Activated CD4-positive, alpha-beta T cell treated with anti-CD3 and anti-CD28 coated beads, Interleukin-2, Interleukin-6, amounts not matched to agents 100 ng/mL and 50 ng/mL, durations not matched to agents 16 hours and 8 hours (primary cell): Measurements from ENCODE around the gene EDIL3.
A peak's percentile ranks its signal among the peaks of the same experiment; 100 is the strongest.

Source experiments
- DNase-seq: peaks from one replicate; pipeline ENCODE4 v3.0.0-alpha.2; 2020

EDIL3 gene

DNA sequence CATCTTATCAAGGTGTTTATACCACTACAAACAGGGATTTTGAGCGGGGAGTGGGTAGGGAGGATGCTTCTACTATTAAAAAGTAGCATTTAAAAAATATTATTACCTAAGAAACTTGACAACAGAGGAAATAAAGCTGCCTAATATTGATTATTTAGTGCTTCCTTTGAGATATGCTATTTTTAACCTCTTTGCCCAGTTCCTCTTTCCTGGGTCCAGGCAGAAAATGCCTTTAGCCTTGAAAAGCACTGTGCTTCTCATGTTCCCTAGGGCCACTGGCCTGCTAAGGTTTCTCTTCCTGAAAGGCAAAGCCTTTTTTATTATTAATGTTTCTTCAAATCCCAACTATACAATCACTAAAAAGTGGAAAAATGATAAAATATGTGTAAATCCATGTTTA, 446.8 kb downstream of the EDIL3 start:
- DNase-seq = no peak

DNA sequence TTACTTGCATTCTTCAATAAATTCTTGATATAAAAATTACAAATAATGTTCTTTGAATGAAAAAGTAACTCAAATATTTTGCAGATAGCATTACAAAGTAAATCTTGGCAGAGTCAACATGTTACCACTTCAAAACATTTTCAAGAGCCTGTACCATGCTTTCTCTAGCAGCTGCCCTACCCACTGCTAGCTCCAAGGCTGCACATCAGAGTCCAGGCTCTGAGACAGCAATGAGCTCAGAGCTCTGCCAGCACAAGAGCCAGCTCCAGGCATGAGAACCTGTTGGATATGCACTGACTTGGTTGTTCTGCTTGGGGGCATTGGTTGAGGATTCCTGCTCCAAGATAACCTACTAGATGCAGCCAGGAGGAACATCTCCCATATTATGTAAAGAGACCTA, 452.7 kb downstream of the EDIL3 start:
- DNase-seq = no peak

DNA sequence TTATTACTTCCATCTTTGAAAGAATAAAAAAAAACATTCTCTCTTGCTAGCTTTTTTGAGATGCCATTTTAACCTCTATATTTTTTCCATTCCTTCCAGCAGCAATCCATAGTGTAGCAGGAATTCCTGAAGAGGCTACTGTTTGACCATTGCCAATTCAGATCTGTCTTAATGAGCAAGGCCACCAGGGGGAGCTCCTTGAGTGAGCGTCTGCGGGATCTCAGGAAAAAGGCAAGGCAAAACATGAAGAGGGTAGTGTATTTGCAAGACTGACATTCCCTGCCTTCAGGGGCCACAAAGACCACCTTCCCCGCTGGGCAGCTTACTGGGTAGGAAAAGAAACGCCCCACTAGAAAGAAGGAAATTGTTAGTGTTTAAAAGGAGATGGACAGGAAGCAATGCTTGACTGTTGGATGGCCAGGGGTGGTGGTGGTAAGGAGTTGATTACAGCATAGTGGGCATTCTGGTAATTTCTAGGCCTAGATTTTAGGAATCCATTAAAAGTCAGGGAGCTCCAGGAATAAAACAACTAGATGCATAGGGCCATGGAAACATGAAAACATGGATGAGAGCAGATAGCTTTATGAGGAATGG, 457.4 kb downstream of the EDIL3 start:
- peak; percentile 41 for DNase-seq

DNA sequence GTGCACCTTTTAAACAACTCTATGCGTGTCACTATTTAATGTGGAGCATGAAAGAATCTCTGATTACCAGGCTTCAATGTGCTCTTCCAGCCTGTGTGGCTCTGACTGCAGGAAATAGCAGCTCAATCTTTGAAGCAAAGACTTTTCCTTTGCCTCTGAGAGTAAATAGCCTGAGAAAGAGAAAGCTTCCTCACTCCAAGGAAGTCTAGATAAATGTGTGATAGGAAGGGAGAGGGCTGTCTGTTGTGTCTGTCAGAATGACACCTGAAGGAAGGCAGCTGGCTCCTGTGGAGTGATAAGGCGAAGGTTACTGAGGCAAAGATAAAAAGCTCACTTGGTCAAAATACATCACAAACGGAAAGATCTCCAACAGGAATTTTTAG, 458.7 kb downstream of the EDIL3 start:
- no peak for DNase-seq

DNA sequence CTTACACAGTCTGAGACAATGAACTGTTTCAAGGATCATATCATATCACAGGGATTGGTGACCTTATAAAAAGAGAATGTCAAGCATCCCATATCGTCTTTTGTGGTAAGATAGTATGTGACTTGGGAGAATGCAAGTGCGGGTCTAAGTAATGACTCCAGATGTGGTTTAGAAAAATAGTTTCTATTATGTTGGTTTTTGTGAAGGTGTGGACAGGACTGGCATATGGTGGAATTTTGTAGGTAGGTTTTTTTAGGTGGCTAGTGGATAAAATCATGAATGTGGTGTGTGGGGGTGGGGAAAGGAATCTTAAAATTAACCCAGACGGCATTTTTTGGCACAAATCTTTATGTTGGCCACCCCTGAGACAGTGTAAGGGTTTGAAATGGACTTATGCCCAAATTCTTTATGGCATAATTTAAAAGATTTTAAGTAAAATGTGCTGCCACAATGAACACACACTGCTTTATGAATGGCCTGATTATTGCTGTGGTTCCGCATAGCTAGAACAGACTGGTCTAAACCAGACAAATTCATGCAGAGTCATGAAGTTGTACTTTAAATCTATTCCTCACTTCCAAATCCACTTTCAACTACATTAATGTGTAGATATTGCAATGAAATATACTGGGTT, 459.2 kb downstream of the EDIL3 start:
- DNase-seq = no peak

DNA sequence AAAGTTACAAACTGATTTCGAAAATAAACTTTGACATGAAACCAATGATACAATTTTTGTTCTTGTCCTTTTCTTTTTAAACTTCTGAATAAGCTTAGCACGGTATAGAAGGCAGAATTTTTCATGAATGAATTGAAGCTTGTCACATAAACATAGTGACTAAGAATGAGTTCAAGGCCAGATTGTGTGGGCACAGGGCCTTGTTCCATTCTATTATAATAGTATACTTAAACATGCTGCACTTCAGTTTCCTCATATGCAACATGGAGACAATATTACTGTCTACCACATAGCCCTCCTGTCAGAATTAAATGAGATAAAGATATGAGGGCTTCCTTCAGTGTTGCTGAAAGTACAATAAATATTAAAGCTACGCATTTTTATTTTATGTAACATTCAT, 459.8 kb downstream of the EDIL3 start:
- DNase-seq = no peak

DNA sequence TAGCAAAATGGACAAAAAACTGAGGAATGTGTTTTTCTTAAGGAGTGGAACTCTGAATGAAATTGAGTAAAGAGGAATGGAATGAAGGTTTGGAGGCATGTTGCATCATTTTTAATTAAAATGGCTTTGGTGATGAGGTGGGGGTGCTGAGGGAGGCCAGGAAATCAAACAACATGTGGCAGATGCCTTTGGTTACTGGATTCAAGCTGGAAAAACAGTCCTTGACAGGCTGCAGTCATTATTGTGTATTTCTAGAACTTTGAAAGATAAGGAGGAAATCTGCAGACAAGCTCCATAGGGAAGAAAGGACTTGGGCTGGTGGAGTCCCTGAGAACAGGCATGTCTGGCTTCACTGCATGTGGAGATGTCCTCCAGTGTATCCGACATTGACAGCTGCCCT, 460.5 kb downstream of the EDIL3 start:
- no peak for DNase-seq

DNA sequence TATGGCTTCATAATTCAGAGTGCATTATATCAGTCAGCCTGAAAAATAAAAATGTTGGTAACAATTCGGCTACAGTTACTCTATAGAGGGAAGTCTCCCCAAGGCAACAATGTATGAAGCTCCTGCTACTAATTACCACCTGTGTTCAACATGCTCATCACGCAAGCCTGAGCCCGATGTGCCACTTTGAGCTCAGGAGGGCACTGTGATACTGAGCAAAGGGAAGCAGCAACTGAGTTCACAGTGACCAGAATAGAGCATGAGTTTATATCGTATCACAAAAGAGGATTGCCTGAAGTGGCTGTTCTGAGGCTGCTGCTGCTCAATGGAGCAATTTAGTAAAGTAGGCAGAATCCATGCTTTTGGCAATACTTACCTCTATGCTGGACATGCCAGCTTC, 462.0 kb downstream of the EDIL3 start:
- DNase-seq = no peak

DNA sequence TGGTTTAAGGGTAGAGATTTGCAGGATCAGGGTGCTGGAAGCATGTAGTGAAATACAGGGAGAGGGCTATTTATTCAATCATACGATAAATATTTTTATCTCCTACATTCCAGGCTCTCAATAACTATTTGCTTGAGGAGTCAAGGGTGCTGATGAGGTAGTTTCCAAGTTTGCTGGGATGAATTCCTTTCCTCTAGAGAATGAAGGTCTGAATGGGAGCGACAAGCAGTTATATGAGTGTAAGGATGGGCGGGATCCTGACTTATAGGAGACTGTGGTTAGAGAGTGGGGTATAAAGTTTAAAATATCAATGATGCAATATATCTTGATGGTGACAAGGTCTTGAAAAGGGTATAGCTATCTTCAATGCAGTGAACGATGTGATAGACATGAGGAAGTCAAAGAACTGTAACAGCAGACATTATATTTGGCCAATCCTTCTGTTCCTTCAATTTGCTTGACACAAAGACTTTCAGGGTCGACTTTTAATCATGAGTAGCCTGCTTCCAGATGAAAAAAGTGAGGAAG, 462.9 kb downstream of the EDIL3 start:
- no peak for DNase-seq

DNA sequence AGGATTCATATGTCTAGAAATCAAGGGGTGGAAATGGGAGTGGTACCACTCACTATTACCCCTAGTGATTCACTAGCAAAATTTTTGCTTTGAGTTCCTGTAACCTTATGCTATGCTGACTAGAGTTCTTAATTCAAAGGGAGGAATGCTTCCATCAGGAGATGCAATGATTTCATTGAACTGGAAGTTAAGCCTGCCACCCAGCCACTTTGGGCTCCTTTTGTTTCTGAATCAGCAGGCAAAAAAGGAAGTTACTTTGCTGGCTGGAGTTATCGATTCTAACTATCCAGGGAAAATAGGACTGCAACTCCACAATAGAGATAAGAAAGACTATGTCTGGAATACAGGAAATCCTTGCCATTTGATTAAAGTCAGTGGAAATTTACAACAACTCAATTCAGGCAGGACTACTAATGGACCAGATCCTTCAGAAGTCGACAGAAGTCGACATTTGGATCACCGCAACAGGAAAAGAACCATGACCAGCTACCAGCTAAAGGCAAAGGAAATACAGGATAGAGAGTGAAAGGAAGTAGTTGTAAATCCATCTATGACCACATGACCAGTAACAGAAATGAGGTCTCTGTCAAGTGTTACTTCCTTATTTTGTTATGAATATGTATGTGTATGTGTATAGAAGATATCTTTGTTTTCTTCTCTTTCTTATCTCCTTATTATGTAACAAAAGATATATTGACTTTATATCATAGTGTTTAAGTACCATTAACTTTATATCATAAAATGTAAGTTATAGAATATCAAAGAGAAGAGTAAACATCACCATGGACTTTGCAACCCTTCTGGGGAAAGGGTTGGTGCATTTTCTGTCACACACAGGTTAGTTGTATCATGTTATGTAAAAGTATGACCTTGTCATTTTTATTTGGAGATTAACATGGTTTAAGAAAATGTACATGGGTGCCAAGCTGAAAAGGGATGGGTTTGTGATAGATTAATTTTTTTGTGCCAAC, 465.3 kb downstream of the EDIL3 start:
- no peak for DNase-seq

DNA sequence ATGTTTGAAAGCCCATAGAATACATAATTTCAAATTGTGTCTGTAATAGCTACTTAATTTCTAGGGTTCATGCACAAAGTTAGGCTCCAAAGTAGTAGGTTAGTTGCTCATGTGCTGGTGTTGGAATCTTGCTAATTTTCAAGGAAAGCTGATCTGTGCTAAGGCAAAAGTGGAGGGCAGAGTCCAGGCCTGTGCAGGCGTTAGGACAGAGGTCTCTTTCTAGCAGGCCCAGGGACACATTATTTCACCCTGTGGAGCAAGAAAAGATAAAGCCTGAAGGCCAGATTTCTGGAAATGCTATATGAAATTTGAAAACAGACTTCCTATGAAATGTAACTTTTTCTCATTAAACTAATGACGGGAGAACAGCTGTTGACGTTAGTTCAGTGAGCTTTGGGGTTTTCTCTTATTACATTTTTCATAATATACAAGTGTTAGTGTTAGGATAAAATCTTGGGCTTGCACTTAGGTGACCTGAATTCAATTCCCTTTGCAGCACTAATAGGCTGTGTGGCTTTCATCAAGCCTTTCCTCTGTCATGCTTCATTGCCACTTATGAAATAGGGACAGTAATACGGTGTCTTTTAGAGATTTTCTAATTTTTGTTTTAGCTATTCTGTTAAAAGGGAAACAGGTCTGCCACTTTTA, 467.3 kb downstream of the EDIL3 start:
- no peak for DNase-seq

DNA sequence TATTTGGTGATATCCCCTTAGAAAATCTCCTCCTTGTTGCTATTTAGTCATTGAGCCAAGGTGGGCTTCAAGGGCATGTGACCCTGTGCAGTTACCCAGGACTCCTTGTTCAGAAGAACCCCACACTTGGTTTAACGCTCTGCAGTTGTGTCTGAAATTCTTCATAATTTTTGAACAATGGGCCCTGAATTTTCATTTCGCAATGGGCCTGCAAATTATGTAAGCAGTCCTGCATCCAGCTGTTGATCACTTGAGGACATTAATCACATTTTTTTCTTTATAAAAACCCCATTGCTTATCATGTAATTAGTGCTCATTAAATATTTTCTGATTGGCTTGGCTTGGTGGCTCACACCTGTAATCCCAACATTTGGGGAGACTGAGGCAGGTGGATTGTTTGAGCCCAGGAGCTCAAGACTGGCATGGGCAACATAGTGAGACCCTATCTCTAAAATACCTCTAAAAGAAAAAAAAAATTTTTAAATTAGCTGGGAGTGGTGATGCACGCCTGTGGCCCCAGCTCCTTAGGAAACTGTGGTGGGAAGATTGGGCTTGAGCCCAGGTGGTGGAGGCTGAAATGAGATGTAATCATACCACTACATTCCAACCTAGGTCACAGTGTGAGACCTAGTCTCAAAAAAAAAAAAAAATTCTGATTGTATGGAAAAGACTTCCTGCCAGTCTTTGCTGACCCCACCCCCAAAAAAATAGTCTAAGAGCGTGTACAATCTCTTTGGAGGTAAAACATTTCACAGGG, 469.8 kb downstream of the EDIL3 start:
- DNase-seq = no peak

DNA sequence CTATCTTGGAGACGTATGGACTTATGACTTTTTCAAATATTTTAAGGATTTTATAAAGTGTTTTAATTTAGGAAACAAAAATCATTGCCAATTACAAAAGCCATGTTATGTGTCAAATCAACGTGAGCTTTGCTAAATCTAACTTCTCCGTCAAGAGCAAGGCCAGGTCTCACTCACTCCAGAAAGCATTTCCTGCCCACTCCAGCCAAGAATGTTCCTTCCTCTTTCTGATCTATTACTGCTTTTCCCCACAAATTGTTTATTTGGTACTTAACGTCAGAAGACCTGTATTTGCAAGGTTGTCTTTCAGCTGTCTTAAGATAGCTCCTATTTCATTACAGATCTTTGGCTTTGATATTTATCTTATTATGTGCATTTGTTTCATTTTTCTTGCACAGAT, 470.5 kb downstream of the EDIL3 start:
- DNase-seq = no peak

DNA sequence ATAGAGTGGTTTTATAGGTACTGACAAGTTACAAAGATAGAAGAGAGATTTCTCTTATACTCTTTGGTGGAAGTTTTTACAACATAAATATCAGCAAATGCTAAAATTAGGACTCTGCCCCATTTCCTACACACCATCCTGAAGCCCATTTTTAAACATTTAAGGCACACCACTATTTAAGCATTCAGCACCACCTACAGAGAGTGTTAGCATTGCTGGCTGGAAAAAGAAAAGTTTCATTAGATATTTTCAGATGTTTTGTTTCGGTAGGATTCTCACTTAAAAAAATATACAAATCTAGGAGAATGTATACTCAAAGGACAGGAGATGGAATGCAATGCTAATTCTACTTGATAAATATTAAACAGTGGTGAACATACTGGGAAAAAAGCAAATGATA, 471.1 kb downstream of the EDIL3 start:
- DNase-seq = no peak

DNA sequence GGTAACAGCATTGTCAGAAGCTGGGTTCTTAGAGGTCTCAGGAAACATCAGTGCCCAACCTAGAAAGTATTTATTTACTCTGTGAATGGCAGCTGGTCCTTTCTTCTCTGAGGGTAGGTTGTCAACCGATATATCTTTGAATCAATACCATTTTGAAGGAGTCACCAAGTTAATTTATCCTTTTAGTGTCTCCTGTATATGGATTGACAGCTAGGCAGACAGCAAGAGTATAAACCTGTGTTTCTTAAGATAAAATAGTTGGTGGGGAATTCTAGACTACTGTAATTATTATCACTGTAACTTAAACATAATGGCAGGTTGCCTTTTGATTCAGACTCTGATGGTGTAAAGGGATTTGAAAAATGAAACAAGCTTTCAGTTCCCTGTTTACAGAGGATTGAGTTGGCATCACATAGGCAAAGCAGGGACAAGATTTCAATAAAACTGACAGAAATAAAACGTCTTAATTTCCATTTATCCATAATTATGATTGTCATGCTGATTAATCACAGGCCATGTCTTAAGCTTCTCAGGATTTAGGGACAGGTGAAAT, 473.2 kb downstream of the EDIL3 start:
- DNase-seq = no peak

DNA sequence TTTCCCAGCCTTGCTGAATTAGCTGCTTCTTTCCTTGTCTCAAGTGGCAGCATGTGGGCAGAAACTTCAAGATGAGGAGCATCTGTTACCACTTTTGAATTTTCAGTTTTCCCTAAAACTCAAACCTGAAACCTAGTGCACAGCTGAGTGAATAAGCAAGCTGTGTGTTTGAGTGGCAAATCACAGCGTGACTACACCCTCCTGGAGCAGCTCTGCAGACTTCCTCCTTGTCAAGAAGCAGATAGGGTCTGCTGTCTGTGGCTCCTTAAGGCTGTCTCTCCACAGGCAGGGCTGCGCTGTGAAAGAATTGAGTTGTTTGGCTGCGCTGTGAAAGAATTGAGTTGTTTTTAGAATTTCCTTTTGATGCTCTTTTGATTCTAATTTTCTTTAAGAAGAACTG, 484.4 kb downstream of the EDIL3 start:
- DNase-seq = no peak

DNA sequence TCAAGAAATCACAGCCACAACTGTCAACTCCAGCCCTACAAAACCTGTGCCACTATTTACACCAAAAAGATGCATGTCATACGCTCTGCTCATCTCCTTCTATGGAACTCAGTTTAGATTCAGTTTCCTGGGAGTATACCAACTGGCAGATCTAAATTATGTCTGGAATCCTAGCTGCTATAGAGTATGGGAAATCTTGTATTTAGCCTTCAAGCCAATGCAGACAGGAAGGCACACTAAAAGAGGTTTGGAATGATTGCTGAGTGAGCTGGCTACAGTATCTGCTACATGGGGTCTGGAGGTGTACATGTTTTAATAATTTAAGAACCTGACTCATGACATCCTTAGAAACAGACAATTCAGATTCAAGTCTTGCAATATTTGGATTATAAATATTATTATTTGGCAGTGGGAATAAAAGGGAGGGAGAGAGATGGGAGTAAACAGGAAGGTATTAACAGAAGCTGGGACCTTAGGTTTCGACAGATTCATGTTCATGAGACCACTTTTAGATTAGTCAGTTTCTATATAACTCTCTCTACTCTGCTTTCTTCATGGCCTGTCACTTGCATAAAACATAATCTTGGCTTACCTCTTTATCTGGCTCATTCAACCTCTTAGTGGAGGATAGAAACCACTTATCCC, 485.2 kb downstream of the EDIL3 start:
- DNase-seq = no peak

DNA sequence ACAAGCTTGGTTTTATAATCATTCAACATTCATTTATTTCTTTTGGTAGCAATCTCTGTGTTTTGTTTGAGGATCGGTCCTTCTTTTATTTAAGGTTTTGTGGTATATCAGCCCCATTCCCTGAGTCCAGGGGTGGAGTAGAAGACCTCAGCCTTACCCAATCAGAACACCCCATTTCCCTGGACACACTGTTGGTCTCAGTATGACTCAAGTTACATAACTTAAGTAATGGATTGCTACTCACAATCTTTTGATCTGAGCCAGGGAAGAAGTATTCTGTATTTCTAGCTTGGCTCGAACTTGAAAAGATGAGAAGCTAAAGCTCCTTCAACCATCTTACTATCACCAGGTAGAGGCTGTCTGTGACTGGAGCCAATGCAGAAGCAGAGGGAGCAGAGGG, 488.8 kb downstream of the EDIL3 start:
- no peak for DNase-seq

DNA sequence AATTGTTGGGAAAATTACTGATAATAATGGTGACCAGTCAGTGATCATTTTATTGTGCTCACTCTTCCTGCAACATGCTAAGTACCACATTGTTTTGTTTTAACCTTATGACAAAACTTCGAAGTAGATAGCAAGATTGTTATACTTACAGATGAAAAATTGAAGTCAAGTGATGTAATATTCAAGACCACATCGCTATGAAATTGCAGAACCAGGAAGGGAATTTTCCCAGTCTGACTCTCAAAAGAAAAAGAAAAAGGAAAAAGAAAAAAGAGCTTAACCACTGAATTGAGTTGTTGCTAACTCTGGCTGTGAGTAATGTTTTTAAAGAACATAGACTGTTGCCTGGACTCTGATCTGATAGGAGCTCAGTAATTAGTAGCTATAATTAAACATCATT, 493.4 kb downstream of the EDIL3 start:
- DNase-seq = no peak
